Measurements from ENCODE around the gene ANKRD33B.

GRCh38 chr5:10654566-10654965, 90.7 kb downstream of the ANKRD33B start:
- TF ChIP-seq, protein P1, sequence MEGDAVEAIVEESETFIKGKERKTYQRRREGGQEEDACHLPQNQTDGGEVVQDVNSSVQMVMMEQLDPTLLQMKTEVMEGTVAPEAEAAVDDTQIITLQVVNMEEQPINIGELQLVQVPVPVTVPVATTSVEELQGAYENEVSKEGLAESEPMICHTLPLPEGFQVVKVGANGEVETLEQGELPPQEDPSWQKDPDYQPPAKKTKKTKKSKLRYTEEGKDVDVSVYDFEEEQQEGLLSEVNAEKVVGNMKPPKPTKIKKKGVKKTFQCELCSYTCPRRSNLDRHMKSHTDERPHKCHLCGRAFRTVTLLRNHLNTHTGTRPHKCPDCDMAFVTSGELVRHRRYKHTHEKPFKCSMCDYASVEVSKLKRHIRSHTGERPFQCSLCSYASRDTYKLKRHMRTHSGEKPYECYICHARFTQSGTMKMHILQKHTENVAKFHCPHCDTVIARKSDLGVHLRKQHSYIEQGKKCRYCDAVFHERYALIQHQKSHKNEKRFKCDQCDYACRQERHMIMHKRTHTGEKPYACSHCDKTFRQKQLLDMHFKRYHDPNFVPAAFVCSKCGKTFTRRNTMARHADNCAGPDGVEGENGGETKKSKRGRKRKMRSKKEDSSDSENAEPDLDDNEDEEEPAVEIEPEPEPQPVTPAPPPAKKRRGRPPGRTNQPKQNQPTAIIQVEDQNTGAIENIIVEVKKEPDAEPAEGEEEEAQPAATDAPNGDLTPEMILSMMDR (IDR thresholded peaks at IDR 0.05; ENCODE audit: control extremely low read depth in 1 of 3, insufficient read depth in 1 of 3, low read depth in 1 of 3, low read length in 3 of 3), result no peak
- no peak for TF ChIP-seq KDM1A (IDR thresholded peaks at IDR 0.05; ENCODE audit: borderline replicate concordance, low read length)
- TF ChIP-seq CBX8 (IDR thresholded peaks at IDR 0.05; ENCODE audit: borderline replicate concordance, low read depth, low read length), result no peak
- TF ChIP-seq MAX (IDR thresholded peaks at IDR 0.05), result no peak
- TF ChIP-seq EZH2 (IDR thresholded peaks at IDR 0.05; ENCODE audit: low read depth, low read length, severe bottlenecking), result no peak
- TF ChIP-seq SP1 (IDR thresholded peaks at IDR 0.05; ENCODE audit: low read depth, low read length), result no peak
- TF ChIP-seq RBBP5 (IDR thresholded peaks at IDR 0.05; ENCODE audit: borderline replicate concordance, low read depth, low read length), result no peak
- no peak for TF ChIP-seq USF2 (IDR thresholded peaks at IDR 0.05; ENCODE audit: low read length)
